HG03103 (cell line): ENCODE measurements around the gene TP53TG5.

Experiments
- ATAC-seq: cut with Tn5 transposase; IDR thresholded peaks from one replicate; pipeline ENCODE4 v1.9.1; 2021; ENCODE audit warnings: low read depth; ENCODE audit not compliant: unreplicated experiment

TP53TG5 gene

DNA sequence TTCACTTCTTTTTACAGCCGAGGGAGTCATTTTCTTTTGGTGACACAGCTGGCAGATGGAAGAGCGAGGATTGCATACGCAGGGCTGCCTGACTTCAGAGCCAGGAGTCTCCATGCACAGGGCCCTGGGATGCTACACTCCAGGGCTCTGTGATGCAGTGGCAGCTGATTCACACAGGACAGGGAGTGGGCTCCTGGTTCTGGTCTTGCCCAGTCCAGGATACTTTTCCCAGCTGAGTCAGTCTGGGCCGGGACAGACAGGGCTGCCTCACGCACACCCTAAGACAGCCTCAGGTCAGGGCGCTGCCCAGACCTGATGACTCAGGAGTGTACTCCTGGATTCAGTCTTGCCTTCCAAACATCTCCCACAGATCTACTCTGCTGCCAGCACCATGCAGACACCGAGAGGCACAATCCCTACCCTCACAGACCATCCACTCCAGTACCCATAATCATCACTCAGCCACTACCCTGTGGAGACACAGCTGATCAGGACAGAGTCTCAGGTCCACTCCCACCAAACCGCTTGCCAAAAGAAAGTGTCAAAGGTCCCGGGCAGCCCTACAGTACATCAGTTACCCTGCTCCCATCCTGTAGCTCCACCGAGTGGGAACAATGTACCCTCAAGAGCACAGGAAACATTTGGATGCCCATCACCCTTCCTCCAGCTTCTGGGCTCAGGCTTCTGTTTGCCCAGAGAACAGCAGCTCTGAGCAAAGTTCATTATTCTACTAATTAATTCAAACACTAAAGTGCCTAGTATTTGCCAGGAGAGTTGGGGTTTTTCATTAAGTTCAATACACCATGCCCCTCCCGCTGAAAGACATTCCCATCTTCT lies 41.4 kb downstream of the TP53TG5 start:
- ATAC-seq = no peak

DNA sequence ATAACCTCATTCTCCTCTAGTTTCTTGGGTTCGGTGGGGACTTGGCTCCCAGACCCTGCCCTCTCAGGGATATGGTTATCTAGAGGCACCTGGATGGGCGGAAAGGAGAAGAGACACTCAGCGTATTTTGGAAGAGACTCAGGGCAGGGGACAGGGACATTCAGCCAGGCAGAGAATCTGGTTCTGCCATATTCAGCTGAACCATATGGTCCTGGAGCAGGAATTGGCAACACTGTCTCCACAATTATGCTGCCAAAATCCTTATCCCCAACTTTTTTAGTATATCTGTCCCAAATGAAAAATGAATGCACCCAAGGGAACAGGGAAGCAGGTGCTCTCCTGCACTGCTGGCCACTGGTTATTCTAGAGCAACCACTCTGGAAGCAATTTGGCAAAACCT lies 47.6 kb downstream of the TP53TG5 start:
- ATAC-seq = no peak

DNA sequence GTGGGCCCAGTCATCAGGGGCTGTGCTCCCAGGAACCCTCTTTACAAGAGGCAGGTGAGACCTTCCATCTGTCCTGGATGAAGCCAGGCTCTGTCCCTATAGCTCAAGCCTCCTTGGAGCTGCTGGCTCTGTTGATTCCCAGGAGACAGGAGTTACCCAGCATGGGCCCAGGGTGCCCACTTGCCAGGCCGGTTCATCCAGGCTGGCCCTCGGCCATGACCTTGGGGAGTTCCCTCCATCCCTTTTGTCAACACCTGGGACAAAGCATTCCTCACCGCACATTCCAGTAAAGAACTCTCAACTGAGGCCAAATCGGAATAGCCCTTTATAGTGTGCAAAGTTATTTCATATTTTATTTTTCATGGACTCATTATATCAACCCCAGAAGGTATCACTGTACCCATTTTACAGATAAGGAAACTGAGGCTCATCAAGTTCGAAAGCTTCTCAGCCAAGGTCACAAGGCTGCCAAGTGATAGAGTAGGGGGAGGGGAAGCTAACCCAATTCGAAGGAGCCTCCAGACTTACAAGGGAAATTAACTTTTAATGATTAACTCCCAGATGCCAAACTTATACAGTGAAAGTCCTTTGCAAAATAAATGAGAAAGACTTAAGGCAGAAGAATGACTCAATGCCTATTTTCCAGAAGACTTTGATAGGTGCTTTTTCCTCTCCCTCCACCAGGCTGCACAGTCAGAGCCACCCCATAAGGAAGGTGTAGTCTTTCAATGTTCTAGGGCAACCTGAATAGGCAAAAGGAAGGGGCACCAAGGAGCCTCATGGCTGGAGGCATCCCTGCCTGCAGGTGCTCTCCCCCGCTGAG lies 48.4 kb downstream of the TP53TG5 start:
- ATAC-seq = no peak

DNA sequence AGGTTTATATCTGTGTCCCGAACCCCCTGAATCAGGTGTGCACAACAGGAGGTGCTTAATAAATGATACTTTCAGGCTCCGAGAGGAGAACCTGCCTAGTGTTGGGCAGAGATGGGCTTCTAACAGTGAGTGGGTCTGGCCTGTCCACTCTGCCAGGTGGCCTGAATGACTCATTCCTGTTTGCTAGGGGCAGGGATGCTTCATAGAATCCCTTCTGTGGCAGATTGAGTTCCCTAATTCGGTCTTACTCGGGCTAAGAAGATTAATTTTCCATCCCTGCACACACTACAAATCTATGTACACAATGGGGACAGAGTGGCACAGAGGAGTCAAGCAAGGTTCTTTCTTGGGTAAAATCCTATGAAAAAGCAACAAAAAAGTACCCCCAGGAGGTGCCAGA lies 49.7 kb downstream of the TP53TG5 start:
- no peak for ATAC-seq

DNA sequence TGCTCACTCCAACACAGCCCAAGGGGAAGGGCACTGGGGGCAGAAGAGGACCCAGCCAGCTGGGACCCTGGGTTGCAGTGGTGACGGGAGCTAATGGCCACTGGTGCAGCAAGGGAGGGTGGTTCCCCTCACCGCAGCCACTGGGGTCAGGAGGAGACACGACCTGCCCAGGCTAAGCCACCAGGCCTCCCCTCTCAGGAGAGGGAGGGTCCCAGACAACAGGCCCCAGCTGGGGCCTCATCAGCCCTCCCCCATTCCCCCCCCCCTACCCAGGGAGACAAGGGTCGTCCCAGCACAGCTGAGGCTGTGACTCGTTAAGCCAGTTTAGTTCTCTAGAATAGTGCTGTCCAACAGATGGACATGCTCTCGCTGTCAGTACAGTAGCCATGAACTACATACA lies 52.8 kb downstream of the TP53TG5 start:
- ATAC-seq = no peak

DNA sequence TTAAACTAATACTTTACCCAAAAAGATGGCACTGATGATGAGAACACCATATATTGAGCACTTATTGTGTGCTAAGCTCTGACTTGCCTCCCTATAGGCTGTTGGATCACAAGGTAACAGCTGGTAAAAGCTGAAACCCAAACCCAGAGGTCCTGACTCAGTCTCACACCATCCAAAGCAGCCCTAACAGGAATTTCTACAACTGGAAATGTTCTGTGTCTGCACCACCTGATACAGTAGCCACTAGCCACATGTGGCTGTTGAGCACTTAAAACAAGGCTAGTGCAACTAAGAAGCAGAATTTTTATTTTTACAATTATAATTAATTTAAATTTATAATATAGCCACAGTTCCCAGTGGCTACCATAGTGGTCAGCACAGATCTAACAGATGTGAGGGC lies 54.4 kb downstream of the TP53TG5 start:
- ATAC-seq = no peak

DNA sequence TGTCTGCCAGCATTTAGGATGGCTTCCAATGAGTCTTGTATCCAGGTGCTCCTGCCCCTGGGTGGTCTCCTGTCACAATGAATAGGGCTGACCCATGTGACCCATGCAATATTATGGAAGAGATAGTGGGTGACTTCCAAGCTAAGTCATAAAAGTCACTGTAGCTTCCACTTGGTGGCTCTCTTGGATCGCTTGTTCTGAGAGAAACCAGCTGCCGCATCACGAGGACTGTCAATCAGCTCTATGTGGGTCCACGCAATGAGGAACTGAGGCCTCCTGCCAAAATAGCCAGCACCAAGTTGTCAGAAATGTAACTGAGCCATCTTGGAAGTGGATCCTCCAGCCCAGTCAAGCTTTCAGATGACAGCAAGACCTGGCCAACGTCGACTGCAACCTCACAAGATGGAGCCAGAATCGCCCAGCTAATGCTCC lies 55.2 kb downstream of the TP53TG5 start:
- ATAC-seq = no peak
